Fibroblast of skin of right quadriceps (primary cell): ENCODE data around the gene EEFSEC.
A peak's percentile ranks its signal among the peaks of the same experiment; 100 is the strongest.

Experiments
- DNase-seq: peaks from one replicate; pipeline ENCODE4 v3.0.0-alpha.2; 2013

The EEFSEC gene

GRCh38 chr3:128420289-128420688 is 267.0 kb downstream of the EEFSEC start:
- DNase-seq, result no peak

GRCh38 chr3:128420720-128421438 is 267.6 kb downstream of the EEFSEC start:
- no peak for DNase-seq

- DNase-seq, result no peak
Measured at GRCh38 chr3:128421439-128421836, 268.2 kb downstream of the EEFSEC start.

- DNase-seq, result no peak
Measured at GRCh38 chr3:128421966-128422365, 268.7 kb downstream of the EEFSEC start.

- DNase-seq, result no peak
Measured at GRCh38 chr3:128422762-128423524, 269.7 kb downstream of the EEFSEC start.

- no peak for DNase-seq
Measured at GRCh38 chr3:128423525-128424147, 270.4 kb downstream of the EEFSEC start.

GRCh38 chr3:128424508-128425069 is 271.3 kb downstream of the EEFSEC start:
- peak; percentile 93 for DNase-seq

GRCh38 chr3:128425142-128425845 is 272.0 kb downstream of the EEFSEC start:
- no peak for DNase-seq

GRCh38 chr3:128425846-128426127 is 272.5 kb downstream of the EEFSEC start:
- DNase-seq, result no peak

- DNase-seq, result peak; percentile 13
Measured at GRCh38 chr3:128426128-128426921, 273.0 kb downstream of the EEFSEC start.

- DNase-seq, result no peak
Measured at GRCh38 chr3:128427175-128427857, 274.0 kb downstream of the EEFSEC start.

GRCh38 chr3:128427872-128428822 is 274.9 kb downstream of the EEFSEC start:
- DNase-seq, result no peak

- no peak for DNase-seq
Measured at GRCh38 chr3:128429275-128429674, 276.0 kb downstream of the EEFSEC start.

GRCh38 chr3:128429751-128430150 is 276.5 kb downstream of the EEFSEC start:
- DNase-seq, result no peak

- DNase-seq, result no peak
Measured at GRCh38 chr3:128430301-128430700, 277.0 kb downstream of the EEFSEC start.

GRCh38 chr3:128430731-128431130 is 277.4 kb downstream of the EEFSEC start:
- no peak for DNase-seq

- no peak for DNase-seq
Measured at GRCh38 chr3:128431803-128432300, 278.6 kb downstream of the EEFSEC start.

GRCh38 chr3:128432301-128432970 is 279.2 kb downstream of the EEFSEC start:
- DNase-seq, result no peak

GRCh38 chr3:128432971-128433836 is 279.9 kb downstream of the EEFSEC start:
- no peak for DNase-seq
